Right lobe of liver (tissue), 6 donors: ENCODE data around the gene TIMP2. TPM values are rescaled to one million over a fixed set of nuclear protein-coding genes. Genes with fewer than 3 reads are reported as not detected.

ENCODE experiments used
- ATAC-seq, 4 donors: fragments of 200-7000 bp; cut with Tn5 transposase; one replicate each; pipeline ENCODE4 v1.9.1; 2020; ENCODE audit warnings: mild to moderate bottlenecking in 4 of 4, moderate library complexity in 4 of 4
- DNase-seq, 3 donors: peaks; one replicate each; pipeline ENCODE4 v3.0.0-alpha.2; 2020
- H3K27ac ChIP-seq, 3 donors: fragments of 200-600 bp; one replicate each; pipeline ENCODE4 v1.8.0; 2022
- H3K27me3 ChIP-seq, 2 donors: fragments of 200-600 bp; one replicate each; pipeline ENCODE4 v1.8.0; 2022
- H3K36me3 ChIP-seq, 4 donors: fragments of 200-600 bp; sonication (generic) in 1 of 4; one replicate each; pipeline versions ENCODE4 v1.5.1 to v1.8.0; 2017 to 2022; ENCODE audit warnings: control low read depth in 1 of 4
- H3K4me1 ChIP-seq, 4 donors: fragments of 200-600 bp; sonication (generic) in 1 of 4; one replicate each; pipeline versions ENCODE4 v1.5.1 to v1.8.0; 2017 to 2022; ENCODE audit warnings: control low read depth in 1 of 4
- H3K4me3 ChIP-seq, 3 donors: fragments of 200-600 bp; one replicate each; pipeline ENCODE4 v1.8.0; 2022
- H3K9me3 ChIP-seq, 4 donors: fragments of 200-600 bp; sonication (generic) in 1 of 4; one replicate each; pipeline versions ENCODE4 v1.5.1 to v1.8.0; 2017 to 2022; ENCODE audit warnings: control low read depth in 1 of 4
- POLR2A ChIP-seq: fragments of 450-650 bp; IDR thresholded peaks from one replicate; pipeline ENCODE4 v1.6.1; 2017; ENCODE audit warnings: antibody characterized with exemption, mild to moderate bottlenecking
- WGBS: methylation state at CpG from one replicate; pipeline ENCODE4 v1.1.6; 2018; ENCODE audit warnings: low coverage, low lambda C conversion rate; ENCODE audit not compliant: insufficient coverage; ENCODE audit errors: missing lambda C conversion rate; 5-methylcytosine and 5-hydroxymethylcytosine counted together
- intact Hi-C, 2 donors: fragments of 100-400 bp; cut with DNase I; formaldehyde crosslinking; loops; one replicate each; pipeline versions ENCODE4 v1.11.2 to v1.14.1; 2022
- total RNA-seq, 6 experiments: library from RNA; depleted of rRNA in 2 of 6; stranded (reverse); fragments of >200 nt in 2 of 6; fragmentation: NEBNext Ultra II Directional in 3 of 6; extraction: Animal tissue kit (Norgen Biotek cat#: 25700) in 3 of 6; gene quantifications; one replicate each; pipeline versions ENCODE4 v1.1.0 to v1.2.4, GENCODE V29; 2016 to 2023
- TF ChIP-seq, protein P1 (sequence below), 4 donors: fragments of 200-600 bp in 3 of 4; fragments of 450-650 bp in 1 of 4; IDR thresholded peaks; one replicate each; pipeline versions ENCODE4 v1.5.1 to v1.8.0; 2016 to 2022; ENCODE audit warnings: antibody characterized with exemption in 4 of 4, mild to moderate bottlenecking in 2 of 4
- donor health status: DM: no; HTN: yes; CAD: no.
- donor health status: DM: no; HTN: no; CAD: no.
- donor health status: DM: no; HTN: no; CAD: no.
- donor health status: DM: no; HTN: yes; CAD: no.
- donor health status: DM: no; HTN: yes; CAD: no.

TIMP2 gene
- total RNA-seq, 6 experiments from 2014 or later = 18.9 to 36.1 (median 26.7) TPM

DNA sequence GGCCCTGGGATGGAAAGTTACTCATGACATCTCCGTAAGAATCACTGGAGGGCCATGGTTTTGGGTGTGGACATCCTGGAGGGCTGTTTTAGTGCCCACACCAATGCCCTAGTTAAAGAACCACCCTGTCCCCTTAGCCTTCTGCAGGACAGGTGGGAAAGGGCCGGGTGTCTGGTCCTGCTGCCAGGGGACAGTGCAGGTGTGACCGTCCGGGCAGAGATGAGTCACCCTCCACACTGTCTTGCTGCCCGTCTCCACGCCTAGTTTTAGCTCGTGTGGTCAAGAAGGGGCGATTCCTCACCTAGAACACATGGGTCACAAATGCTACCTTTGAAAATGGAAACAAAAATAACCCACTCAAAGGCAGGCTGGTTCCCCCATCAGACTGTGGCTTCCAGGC, 39.2 kb downstream of the TIMP2 start:
- Histone ChIP-seq H3K4me3 (no peak overlapping the region), H3K9me3 (no peaks in the 10 kb centered on the region), H3K27ac (no peak overlapping the region), H3K4me1 (peaks cover 0 to 8% (median under 1%) of the 10 kb centered on the region in 4 donors), H3K36me3 (no peaks in the 10 kb centered on the region), H3K27me3 (no peaks in the 10 kb centered on the region)
- 67% methylated on average over 7 of the region's 8 CpGs for WGBS
- ATAC-seq = no peak
- DNase-seq = no peak
- intact Hi-C loops = no loop called here
- TF ChIP-seq POLR2A = no peak
- TF ChIP-seq, protein P1, sequence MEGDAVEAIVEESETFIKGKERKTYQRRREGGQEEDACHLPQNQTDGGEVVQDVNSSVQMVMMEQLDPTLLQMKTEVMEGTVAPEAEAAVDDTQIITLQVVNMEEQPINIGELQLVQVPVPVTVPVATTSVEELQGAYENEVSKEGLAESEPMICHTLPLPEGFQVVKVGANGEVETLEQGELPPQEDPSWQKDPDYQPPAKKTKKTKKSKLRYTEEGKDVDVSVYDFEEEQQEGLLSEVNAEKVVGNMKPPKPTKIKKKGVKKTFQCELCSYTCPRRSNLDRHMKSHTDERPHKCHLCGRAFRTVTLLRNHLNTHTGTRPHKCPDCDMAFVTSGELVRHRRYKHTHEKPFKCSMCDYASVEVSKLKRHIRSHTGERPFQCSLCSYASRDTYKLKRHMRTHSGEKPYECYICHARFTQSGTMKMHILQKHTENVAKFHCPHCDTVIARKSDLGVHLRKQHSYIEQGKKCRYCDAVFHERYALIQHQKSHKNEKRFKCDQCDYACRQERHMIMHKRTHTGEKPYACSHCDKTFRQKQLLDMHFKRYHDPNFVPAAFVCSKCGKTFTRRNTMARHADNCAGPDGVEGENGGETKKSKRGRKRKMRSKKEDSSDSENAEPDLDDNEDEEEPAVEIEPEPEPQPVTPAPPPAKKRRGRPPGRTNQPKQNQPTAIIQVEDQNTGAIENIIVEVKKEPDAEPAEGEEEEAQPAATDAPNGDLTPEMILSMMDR (IDR thresholded peaks at IDR 0.05) = no peak

DNA sequence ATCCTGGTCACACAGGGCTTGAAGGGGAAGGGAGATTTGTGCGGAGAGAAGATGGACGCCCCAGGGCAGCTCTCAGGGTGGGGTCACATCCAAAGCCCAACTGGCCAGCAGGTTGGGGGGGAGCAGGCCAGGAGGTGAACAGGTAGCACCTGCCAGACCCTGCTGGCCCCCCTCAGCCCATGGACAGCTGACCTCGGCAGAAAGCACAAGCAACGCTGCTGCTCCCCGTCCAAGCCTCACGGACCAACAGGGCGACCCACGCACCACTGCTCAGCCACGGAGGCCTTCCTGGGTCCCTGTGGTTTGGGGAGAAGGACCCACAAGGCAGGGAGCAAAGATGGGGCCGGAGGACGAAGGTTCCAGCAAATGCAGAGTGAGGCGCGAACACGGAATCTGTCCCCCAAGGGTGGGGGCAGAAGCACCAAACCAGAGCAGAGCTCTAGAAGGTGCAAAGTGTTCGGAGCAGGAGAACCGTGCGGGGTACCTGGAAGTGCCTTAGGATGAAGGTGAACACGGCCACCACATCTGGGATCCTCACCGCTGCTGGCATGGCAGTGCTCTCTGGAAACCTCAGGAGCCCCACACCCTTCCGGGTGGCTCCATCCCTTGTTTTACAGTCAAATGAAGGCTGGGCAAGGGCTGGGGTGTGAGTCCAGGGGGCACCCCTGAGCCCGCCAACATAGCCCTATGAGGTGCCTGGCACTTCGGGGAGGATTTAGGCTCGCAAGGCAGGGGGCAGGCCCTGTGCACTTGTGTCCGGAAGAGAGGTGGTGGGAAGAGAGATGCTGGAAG, 40.1 kb downstream of the TIMP2 start:
- Histone ChIP-seq H3K27me3 (no peaks in the 10 kb centered on the region), H3K9me3 (no peaks in the 10 kb centered on the region), H3K36me3 (no peaks in the 10 kb centered on the region), H3K4me1 (peaks cover 0 to 8% (median under 1%) of the 10 kb centered on the region in 4 donors), H3K27ac (peak overlapping the region in 1 of 3 donors; percentile 76), H3K4me3 (no peak overlapping the region)
- intact Hi-C loops = no loop called here
- DNase-seq = no peak
- TF ChIP-seq, protein P1 (IDR thresholded peaks at IDR 0.05) = no peak
- no peak for TF ChIP-seq POLR2A
- WGBS = 70% methylated on average over 12 of the region's 24 CpGs
- no peak for ATAC-seq

DNA sequence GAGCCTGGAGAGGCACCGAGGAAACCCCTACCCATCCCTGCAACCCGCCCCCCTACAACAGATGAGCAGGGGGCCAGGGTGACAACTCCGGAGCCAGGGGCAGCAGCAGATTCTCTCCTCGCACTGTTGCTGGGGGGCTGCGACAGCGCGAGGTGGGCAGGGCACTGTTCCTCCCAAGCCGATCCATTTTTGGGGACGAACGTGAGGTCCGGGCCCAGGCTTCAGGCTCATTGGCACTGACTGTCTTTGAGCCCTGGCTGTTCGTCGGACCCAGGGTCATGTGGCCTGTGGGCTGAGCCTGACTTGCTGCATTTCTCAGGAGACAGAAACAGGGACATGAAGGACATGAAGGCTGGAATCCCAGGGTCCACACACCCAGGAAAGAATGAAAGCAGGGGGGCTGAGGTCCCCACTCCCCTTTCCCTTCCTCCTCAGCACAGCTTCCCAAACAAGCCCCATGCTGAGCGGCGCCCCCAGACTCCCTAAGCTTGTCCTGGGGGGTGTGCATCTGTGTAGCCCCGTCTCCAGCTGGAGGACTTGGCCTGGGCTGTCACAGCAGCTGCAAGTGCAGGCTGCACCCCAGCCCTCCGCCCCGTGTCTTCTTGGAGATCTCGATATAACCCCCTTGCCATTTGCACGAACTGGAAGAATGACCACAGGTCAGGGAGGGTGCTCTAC, 40.9 kb downstream of the TIMP2 start:
- Histone ChIP-seq H3K27me3 (no peaks in the 10 kb centered on the region), H3K4me3 (no peak overlapping the region), H3K4me1 (peaks cover 0 to 8% (median under 1%) of the 10 kb centered on the region in 4 donors), H3K9me3 (no peaks in the 10 kb centered on the region), H3K27ac (peak overlapping the region; percentile 64 to 76 (median 72)), H3K36me3 (no peaks in the 10 kb centered on the region)
- DNase-seq (no peak), ATAC-seq (no peak)
- WGBS = 42% methylated on average over 2 of the region's 20 CpGs
- TF ChIP-seq POLR2A = no peak
- TF ChIP-seq, protein P1 (IDR thresholded peaks at IDR 0.05) = no peak
- intact Hi-C loops = no loop called here

DNA sequence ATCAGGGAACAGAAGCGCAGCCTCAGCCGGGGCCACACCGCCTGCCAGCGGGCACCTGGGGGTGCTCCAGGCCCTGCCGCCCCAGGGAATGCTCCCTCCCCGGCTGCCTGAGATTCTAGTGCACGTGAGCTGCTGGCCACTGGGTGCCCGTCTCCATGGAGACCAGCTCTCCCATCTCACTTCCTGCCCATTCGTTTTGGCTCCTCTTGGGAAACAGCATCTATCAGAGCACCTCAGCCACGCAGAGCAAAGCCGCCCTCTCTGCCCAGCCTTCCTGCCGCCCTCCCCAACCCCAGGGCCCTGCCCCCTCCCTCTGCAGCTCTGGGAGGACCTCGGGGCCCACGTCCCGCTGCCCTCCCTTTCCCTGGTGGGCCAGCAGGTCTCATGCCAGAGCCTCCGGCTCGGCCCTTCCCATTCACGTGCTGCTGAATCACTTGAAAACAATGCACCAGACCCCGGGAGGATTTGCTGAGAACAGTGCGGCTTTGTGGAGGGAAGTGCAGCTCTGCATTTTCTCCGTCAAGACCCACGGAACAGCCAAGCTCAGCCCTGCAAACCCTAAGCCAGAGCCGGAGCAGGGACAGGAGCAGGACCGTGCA, 41.6 kb downstream of the TIMP2 start:
- intact Hi-C loops = no loop called here
- Histone ChIP-seq H3K27me3 (no peaks in the 10 kb centered on the region), H3K4me1 (peaks cover 0 to 8% (median under 1%) of the 10 kb centered on the region in 4 donors), H3K27ac (peak overlapping the region; percentile 64 to 76 (median 72)), H3K9me3 (no peaks in the 10 kb centered on the region), H3K36me3 (no peaks in the 10 kb centered on the region), H3K4me3 (no peak overlapping the region)
- 0% methylated on average over 2 of the region's 24 CpGs for WGBS
- TF ChIP-seq POLR2A = peak; percentile 38
- TF ChIP-seq, protein P1 (IDR thresholded peaks at IDR 0.05) = no peak
- DNase-seq = peak; percentile 59 to 72 (median 61)
- peak; percentile 52 to 67 (median 60) for ATAC-seq
